IPS DF 6.9 (cell line): ENCODE data around the gene TMEM174.

ENCODE experiments used
- DNase-seq: peaks from one replicate; pipeline ENCODE4 v3.0.0-alpha.2; 2013; ENCODE audit warnings: low read depth, low spot score
- H3K27ac ChIP-seq: one replicate; pipeline ENCODE4 v1.5.1; 2013; ENCODE audit warnings: low read length, control low read depth
- H3K27me3 ChIP-seq: 2 replicates; pipeline ENCODE4 v1.6.1; 2013; ENCODE audit warnings: mild to moderate bottlenecking, low read length; ENCODE audit not compliant: control insufficient read depth, insufficient read depth
- H3K36me3 ChIP-seq: 2 replicates; pipeline ENCODE4 v1.6.1; 2013; ENCODE audit warnings: low read length; ENCODE audit not compliant: control insufficient read depth, insufficient read depth
- H3K4me1 ChIP-seq: 2 replicates; pipeline ENCODE4 v1.6.1; 2013; ENCODE audit warnings: low read length; ENCODE audit not compliant: control insufficient read depth, insufficient read depth
- H3K4me3 ChIP-seq: 2 replicates; pipeline ENCODE4 v1.5.1; 2013; ENCODE audit warnings: mild to moderate bottlenecking, low read length
- H3K9me3 ChIP-seq: 2 replicates; pipeline ENCODE4 v1.6.1; 2013; ENCODE audit warnings: low read length, inconsistent platforms; ENCODE audit not compliant: control insufficient read depth, insufficient read depth
- WGBS: extraction: QIAGEN DNeasy Blood & Tissue Kit; methylation state at CpG from one replicate; pipeline ENCODE4 v1.1.7; 2013; ENCODE audit warnings: mixed read lengths, missing lambda C conversion rate; ENCODE audit not compliant: insufficient read length, insufficient coverage; 5-methylcytosine and 5-hydroxymethylcytosine counted together

TMEM174 gene

GRCh38 chr5:73172951-73173350 is at the start of gene TMEM174:
TMEM174 (plus strand) TSS chr5:73173193; CDS start chr5:73173244, 51 bp downstream.
- Histone ChIP-seq H3K9me3 (no peaks in the 10 kb centered on the region), H3K4me3 (no peak within 1 kb of the TSS), H3K27me3 (no peaks in the 10 kb centered on the region), H3K27ac (no peak within 1 kb of the TSS), H3K36me3 (no peaks in the 10 kb centered on the region), H3K4me1 (0 out of 2 replicates have a peak, but pooled peaks cover 1% of the 10 kb centered on the region)
- DNase-seq = no peak
- WGBS = no CpG with 5 or more reads among the region's 5 CpGs

GRCh38 chr5:73125289-73125688 is 47.7 kb upstream of the TMEM174 start:
- no CpG with 5 or more reads among the region's 4 CpGs for WGBS

GRCh38 chr5:73126381-73126780 is 46.6 kb upstream of the TMEM174 start:
- H3K9me3 ChIP-seq = no peaks in the 10 kb centered on the region; the same call in 1 of the 2 replicates
- no peak overlapping the region for H3K4me3 ChIP-seq
- peaks cover 6% of the 10 kb centered on the region for H3K27me3 ChIP-seq
- no peak overlapping the region for H3K27ac ChIP-seq
- no peaks in the 10 kb centered on the region for H3K36me3 ChIP-seq
- H3K4me1 ChIP-seq = no peaks in the 10 kb centered on the region
- DNase-seq = no peak
- no CpG with 5 or more reads among the region's 4 CpGs for WGBS

More at GRCh38 chr5:73125289-73125688, 47.7 kb upstream of the TMEM174 start:
- H3K27me3 ChIP-seq = peaks cover 12% of the 10 kb centered on the region
- H3K9me3 ChIP-seq = no peaks in the 10 kb centered on the region; the same call in 1 of the 2 replicates
- no peaks in the 10 kb centered on the region for H3K4me1 ChIP-seq
- H3K27ac ChIP-seq = no peak overlapping the region
- DNase-seq = no peak
- H3K4me3 ChIP-seq = no peak overlapping the region
- H3K36me3 ChIP-seq = no peaks in the 10 kb centered on the region

DNA sequence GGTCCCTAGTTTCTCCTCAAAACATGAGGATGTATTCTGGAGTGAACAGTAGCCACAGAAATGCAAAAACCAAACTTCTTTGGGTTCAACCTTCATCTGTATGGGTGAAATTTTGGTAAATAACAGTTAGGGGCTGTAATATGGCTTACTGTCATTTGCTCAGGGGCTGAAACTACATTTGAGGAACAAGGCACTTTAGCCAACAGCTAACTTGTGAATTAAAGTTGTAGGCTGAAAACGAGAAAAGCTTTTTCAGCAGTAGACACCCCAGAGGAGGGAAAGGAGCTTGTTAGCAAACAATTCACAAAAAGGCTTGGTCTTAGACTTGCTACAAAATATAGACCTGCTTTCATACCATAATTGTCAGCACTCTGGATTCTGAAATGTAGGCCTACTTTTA is 46.0 kb upstream of the TMEM174 start:
- no peak for DNase-seq
- Histone ChIP-seq H3K27ac (no peak overlapping the region), H3K9me3 (no peaks in the 10 kb centered on the region; the same call in 1 of the 2 replicates), H3K27me3 (peaks cover 3% of the 10 kb centered on the region; the same call in 1 of the 2 replicates), H3K4me3 (no peak overlapping the region), H3K4me1 (no peaks in the 10 kb centered on the region), H3K36me3 (no peaks in the 10 kb centered on the region)
- WGBS = no CpG with 5 or more reads among the region's 1 CpG

DNA sequence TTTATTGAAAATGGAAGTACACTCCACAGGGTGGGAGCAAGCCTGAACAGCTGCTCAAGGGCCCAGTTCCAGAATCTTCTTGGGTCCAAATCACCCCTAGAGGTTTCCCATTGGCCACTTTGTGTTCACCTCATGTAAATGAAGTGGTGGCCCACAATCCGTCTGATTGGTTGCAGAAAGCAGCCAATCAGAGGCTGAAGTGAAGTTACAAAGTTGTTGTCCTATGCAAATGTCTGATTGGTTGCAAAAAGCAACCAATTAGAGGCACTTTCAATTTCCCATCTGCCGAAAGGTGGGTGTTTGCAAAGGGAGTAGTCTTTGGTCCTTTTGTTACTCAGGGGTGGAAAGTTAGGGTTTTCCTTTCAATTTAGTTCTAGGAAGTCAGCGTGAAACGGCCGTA is 43.9 kb upstream of the TMEM174 start:
- H3K9me3 ChIP-seq = no peaks in the 10 kb centered on the region; the same call in 1 of the 2 replicates
- no CpG with 5 or more reads among the region's 5 CpGs for WGBS
- H3K27me3 ChIP-seq = no peaks in the 10 kb centered on the region
- H3K4me1 ChIP-seq = no peaks in the 10 kb centered on the region
- DNase-seq = no peak
- H3K27ac ChIP-seq = no peak overlapping the region
- H3K36me3 ChIP-seq = no peaks in the 10 kb centered on the region
- no peak overlapping the region for H3K4me3 ChIP-seq

DNA sequence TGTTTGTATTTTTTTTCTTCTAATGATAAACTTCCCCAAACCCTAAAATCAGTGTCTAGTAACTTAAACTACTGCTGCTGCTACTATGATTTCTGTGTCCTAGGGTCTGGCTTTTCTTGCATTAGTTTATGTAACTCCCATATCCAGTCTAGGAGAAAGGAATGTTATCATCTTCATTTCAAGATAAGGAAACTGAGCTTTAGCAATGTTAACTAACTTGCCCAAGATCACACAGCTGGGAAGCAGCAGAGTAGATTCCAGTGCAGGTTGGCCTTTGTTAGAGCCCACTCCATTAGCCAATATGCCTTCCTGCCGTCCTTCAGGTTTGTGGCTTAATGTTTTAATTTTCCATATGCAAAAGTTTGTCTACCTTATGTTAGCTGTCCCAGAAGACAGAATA is 42.2 kb upstream of the TMEM174 start:
- Histone ChIP-seq H3K4me1 (no peaks in the 10 kb centered on the region; the same call in 1 of the 2 replicates), H3K4me3 (no peak overlapping the region), H3K27me3 (no peaks in the 10 kb centered on the region), H3K9me3 (no peaks in the 10 kb centered on the region; the same call in 1 of the 2 replicates), H3K36me3 (no peaks in the 10 kb centered on the region), H3K27ac (no peak overlapping the region)
- no CpG with 5 or more reads among the region's 1 CpG for WGBS
- DNase-seq = no peak

DNA sequence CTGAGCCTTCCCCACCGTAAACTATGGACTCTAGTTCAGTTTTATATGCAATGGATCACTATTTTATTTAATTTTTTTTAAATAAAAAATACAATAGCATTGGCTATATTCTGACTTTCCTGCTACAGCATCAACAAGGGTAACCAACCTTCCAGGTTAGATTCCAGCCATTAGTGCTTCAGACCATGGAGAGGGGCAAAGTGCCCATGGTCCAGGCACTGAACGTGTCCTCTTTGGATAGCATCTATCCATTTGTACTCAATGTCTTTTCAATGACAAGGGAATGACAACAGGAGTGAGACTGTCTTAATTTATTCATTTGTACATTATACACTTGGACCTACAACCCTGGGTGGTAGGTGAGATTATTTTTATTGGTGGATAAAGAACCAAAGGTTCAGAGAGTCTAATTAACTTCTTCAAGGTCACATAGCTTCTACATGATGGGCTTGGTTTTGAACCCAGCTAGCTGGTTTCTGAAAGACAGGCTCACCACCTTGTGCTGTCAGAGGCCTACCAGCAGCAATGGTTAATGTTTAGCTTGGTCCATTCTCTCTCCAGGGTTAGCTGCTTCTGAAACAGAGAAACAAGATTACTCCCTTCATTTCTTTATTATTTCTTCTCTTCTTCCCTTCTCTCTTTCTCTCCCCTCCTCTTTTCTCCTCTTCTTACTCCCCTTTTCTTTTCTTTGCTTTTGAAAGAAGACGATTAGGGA is 41.1 kb upstream of the TMEM174 start:
- DNase-seq = no peak
- H3K9me3 ChIP-seq = no peaks in the 10 kb centered on the region; the same call in 1 of the 2 replicates
- H3K4me3 ChIP-seq = no peak overlapping the region
- no peaks in the 10 kb centered on the region for H3K27me3 ChIP-seq
- H3K36me3 ChIP-seq = no peaks in the 10 kb centered on the region
- H3K4me1 ChIP-seq = peaks cover 2% of the 10 kb centered on the region
- no peak overlapping the region for H3K27ac ChIP-seq
- no CpG with 5 or more reads among the region's 3 CpGs for WGBS

DNA sequence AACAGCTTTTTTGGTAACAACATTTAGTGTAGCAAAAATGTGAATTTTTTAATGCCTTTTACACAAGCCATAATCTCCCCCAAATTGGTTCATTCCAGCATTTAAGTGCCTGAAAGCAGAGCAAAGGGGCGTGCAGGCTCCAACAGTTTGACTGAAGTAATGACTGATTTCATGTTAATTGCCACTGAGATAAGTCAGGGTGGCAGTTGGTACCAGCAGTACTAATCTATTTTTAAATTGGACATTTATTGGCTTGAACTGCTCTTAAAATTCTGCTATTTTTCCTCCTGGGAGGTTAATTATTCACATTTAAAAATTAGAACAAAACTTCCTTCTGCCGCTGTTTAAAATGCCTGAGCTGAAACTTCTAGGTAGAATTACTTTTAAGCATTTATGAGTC is 40.2 kb upstream of the TMEM174 start:
- Histone ChIP-seq H3K27me3 (no peaks in the 10 kb centered on the region), H3K4me3 (no peak overlapping the region), H3K4me1 (peaks cover 2% of the 10 kb centered on the region), H3K36me3 (no peaks in the 10 kb centered on the region), H3K27ac (no peak overlapping the region), H3K9me3 (no peaks in the 10 kb centered on the region; the same call in 1 of the 2 replicates)
- DNase-seq = no peak
- no CpG with 5 or more reads among the region's 2 CpGs for WGBS

DNA sequence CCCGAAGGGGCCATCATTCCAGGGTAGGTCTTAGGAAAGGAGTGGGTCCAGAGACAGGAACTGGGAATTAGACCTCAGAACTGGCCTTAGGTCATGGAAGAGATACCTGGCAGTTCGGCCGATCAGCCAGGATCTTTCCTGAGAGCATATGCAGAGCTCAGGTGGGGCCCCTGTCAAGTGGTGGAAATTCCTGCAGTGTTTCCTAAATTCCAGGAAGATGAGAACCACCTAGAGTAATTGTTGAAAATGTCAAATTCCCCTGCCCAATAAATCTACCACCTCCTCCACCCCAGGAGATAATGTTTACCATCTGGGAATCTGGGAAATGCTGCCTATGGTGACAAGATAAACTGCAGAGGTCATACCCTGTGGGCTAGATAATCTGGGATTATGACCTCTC is 38.0 kb upstream of the TMEM174 start:
- Histone ChIP-seq H3K9me3 (no peaks in the 10 kb centered on the region), H3K36me3 (no peaks in the 10 kb centered on the region), H3K4me1 (peaks cover 2% of the 10 kb centered on the region), H3K4me3 (no peak overlapping the region), H3K27me3 (no peaks in the 10 kb centered on the region), H3K27ac (no peak overlapping the region)
- WGBS = no CpG with 5 or more reads among the region's 3 CpGs
- no peak for DNase-seq

DNA sequence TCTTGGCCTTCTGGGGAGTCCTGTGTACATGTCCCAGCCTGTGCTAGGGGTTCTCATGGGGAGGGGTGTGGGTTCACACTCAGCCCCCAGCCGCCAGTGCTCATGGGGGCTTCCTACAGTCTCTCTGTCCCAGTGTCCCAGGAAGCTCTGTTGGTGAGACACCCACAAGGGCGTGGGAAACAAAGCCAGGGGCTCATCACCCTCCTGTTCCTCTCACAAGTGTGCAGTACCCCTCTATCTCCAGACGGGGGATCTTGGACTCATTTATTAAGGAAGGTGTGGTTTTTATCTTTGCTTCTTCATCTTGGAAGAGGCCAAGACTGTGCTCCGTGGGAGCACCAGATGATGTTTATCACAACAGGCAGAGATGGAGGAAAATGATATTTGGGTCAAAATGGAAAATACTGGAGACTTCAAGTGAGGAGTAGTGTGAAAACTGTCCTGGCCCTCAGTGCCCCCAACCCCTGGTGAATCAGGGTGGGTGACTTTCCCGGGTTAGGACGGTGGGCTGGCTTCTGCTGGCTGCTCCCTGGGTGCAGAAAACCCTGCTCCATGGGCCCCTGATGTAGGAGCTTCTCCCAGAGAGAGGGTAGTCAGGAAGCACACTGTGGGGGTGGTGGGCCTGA is 37.5 kb upstream of the TMEM174 start:
- H3K27me3 ChIP-seq = no peaks in the 10 kb centered on the region
- WGBS = no CpG with 5 or more reads among the region's 6 CpGs
- no peak for DNase-seq
- H3K4me1 ChIP-seq = peaks cover 2% of the 10 kb centered on the region
- no peaks in the 10 kb centered on the region for H3K36me3 ChIP-seq
- no peak overlapping the region for H3K27ac ChIP-seq
- no peak overlapping the region for H3K4me3 ChIP-seq
- no peaks in the 10 kb centered on the region for H3K9me3 ChIP-seq
